T-helper 1 cell treated with Interleukin-12 subunit alpha and Interleukin-12 subunit beta and Interleukin-4 antibody, amounts not matched to agents 30 μg/mL and 1 μg/mL, for 36 hours (primary cell): ENCODE measurements around the gene IL1B.
"Not testable (repeated sequence)": the region's sequence is repeated elsewhere in the genome, so short reads cannot be mapped to it uniquely, and the experiment has no call there.

Experiments used
- H3K27ac Mint-ChIP-seq: one replicate; pipeline ENCODE4 v1.8.0; 2021; ENCODE audit warnings: mild to moderate bottlenecking, mixed read lengths
- H3K27me3 Mint-ChIP-seq: one replicate; pipeline ENCODE4 v1.8.0; 2021; ENCODE audit warnings: low read depth, mixed read lengths
- H3K36me3 Mint-ChIP-seq: one replicate; pipeline ENCODE4 v1.8.0; 2021; ENCODE audit warnings: low read depth, mixed read lengths
- H3K4me1 Mint-ChIP-seq: one replicate; pipeline ENCODE4 v1.8.0; 2021; ENCODE audit warnings: low read depth, mixed read lengths
- H3K4me3 Mint-ChIP-seq: one replicate; pipeline ENCODE4 v1.8.0; 2021; ENCODE audit warnings: mild to moderate bottlenecking, moderate library complexity, mixed read lengths
- H3K9me3 Mint-ChIP-seq: one replicate; pipeline ENCODE4 v1.8.0; 2021; ENCODE audit warnings: mixed read lengths

The IL1B gene

GRCh38 chr2:112839407-112840067 lies 3.0 kb upstream of the IL1B start:
- Mint-ChIP-seq H3K4me1 (peaks cover 7% of the 10 kb centered on the region), H3K27me3 (peaks cover 50% of the 10 kb centered on the region), H3K4me3 (no peak overlapping the region), H3K9me3 (no peaks in the 10 kb centered on the region), H3K27ac (no peak overlapping the region), H3K36me3 (no peaks in the 10 kb centered on the region)

GRCh38 chr2:112836163-112836560 lies 417 bp downstream of the IL1B start:
- Mint-ChIP-seq H3K27ac (no peak overlapping the region), H3K36me3 (no peaks in the 10 kb centered on the region), H3K4me1 (peaks cover 7% of the 10 kb centered on the region), H3K27me3 (peaks cover 39% of the 10 kb centered on the region), H3K9me3 (no peaks in the 10 kb centered on the region), H3K4me3 (no peak overlapping the region)

GRCh38 chr2:112835536-112836162 lies 930 bp downstream of the IL1B start:
- peaks cover 38% of the 10 kb centered on the region for H3K27me3 Mint-ChIP-seq
- H3K9me3 Mint-ChIP-seq, result no peaks in the 10 kb centered on the region
- H3K36me3 Mint-ChIP-seq, result no peaks in the 10 kb centered on the region
- H3K4me1 Mint-ChIP-seq, result peaks cover 7% of the 10 kb centered on the region
- H3K27ac Mint-ChIP-seq, result no peak overlapping the region
- no peak overlapping the region for H3K4me3 Mint-ChIP-seq

GRCh38 chr2:112835061-112835501 lies 1.5 kb downstream of the IL1B start:
- Mint-ChIP-seq H3K4me1 (peaks cover 7% of the 10 kb centered on the region), H3K27me3 (peaks cover 32% of the 10 kb centered on the region), H3K27ac (no peak overlapping the region), H3K36me3 (no peaks in the 10 kb centered on the region), H3K4me3 (no peak overlapping the region), H3K9me3 (no peaks in the 10 kb centered on the region)

GRCh38 chr2:112834396-112835037 lies 2.1 kb downstream of the IL1B start:
- H3K27me3 Mint-ChIP-seq, result peaks cover 29% of the 10 kb centered on the region
- no peak overlapping the region for H3K4me3 Mint-ChIP-seq
- no peak overlapping the region for H3K27ac Mint-ChIP-seq
- H3K9me3 Mint-ChIP-seq, result no peaks in the 10 kb centered on the region
- H3K36me3 Mint-ChIP-seq, result no peaks in the 10 kb centered on the region
- peaks cover 7% of the 10 kb centered on the region for H3K4me1 Mint-ChIP-seq

- H3K27ac Mint-ChIP-seq, result no peak overlapping the region
- no peaks in the 10 kb centered on the region for H3K9me3 Mint-ChIP-seq
- peaks cover 23% of the 10 kb centered on the region for H3K27me3 Mint-ChIP-seq
- H3K4me1 Mint-ChIP-seq, result peaks cover 4% of the 10 kb centered on the region
- H3K4me3 Mint-ChIP-seq, result no peak overlapping the region
- no peaks in the 10 kb centered on the region for H3K36me3 Mint-ChIP-seq
These were observed 2.6 kb downstream of the IL1B start for GRCh38 chr2:112833976-112834375.

- not testable (repeated sequence) for H3K27ac Mint-ChIP-seq, H3K36me3 Mint-ChIP-seq, H3K9me3 Mint-ChIP-seq, H3K4me1 Mint-ChIP-seq, H3K4me3 Mint-ChIP-seq
- H3K27me3 Mint-ChIP-seq, result peaks cover 19% of the 10 kb centered on the region
These were observed 3.0 kb downstream of the IL1B start for GRCh38 chr2:112833639-112833931.

- no peaks in the 10 kb centered on the region for H3K36me3 Mint-ChIP-seq
- H3K9me3 Mint-ChIP-seq, result no peaks in the 10 kb centered on the region
- peaks cover 2% of the 10 kb centered on the region for H3K4me1 Mint-ChIP-seq
- no peak overlapping the region for H3K4me3 Mint-ChIP-seq
- H3K27ac Mint-ChIP-seq, result no peak overlapping the region
- peaks cover 17% of the 10 kb centered on the region for H3K27me3 Mint-ChIP-seq
These were observed 3.5 kb downstream of the IL1B start for GRCh38 chr2:112832841-112833638.

- no peaks in the 10 kb centered on the region for H3K36me3 Mint-ChIP-seq
- H3K27ac Mint-ChIP-seq, result no peak overlapping the region
- peaks cover 2% of the 10 kb centered on the region for H3K4me1 Mint-ChIP-seq
- no peaks in the 10 kb centered on the region for H3K9me3 Mint-ChIP-seq
- H3K27me3 Mint-ChIP-seq, result peaks cover 20% of the 10 kb centered on the region
- H3K4me3 Mint-ChIP-seq, result no peak overlapping the region
These were observed 4.4 kb downstream of the IL1B start for GRCh38 chr2:112831946-112832840.

GRCh38 chr2:112831513-112831845 lies 5.1 kb downstream of the IL1B start:
- Mint-ChIP-seq H3K4me3 (no peak overlapping the region), H3K27ac (no peak overlapping the region), H3K27me3 (peaks cover 21% of the 10 kb centered on the region), H3K9me3 (no peaks in the 10 kb centered on the region), H3K4me1 (peaks cover 2% of the 10 kb centered on the region), H3K36me3 (peaks cover 2% of the 10 kb centered on the region)

GRCh38 chr2:112830682-112831512 lies 5.7 kb downstream of the IL1B start:
- Mint-ChIP-seq H3K4me1 (peaks cover 2% of the 10 kb centered on the region), H3K27ac (no peak overlapping the region)

GRCh38 chr2:112829961-112830681 lies 6.5 kb downstream of the IL1B start:
- Mint-ChIP-seq H3K36me3 (peaks cover 2% of the 10 kb centered on the region), H3K4me3 (no peak overlapping the region), H3K4me1 (peaks cover 2% of the 10 kb centered on the region), H3K27me3 (peaks cover 12% of the 10 kb centered on the region), H3K9me3 (no peaks in the 10 kb centered on the region), H3K27ac (no peak overlapping the region)

More at GRCh38 chr2:112830682-112831512, 5.7 kb downstream of the IL1B start:
- peaks cover 2% of the 10 kb centered on the region for H3K36me3 Mint-ChIP-seq
- peaks cover 17% of the 10 kb centered on the region for H3K27me3 Mint-ChIP-seq
- H3K9me3 Mint-ChIP-seq, result no peaks in the 10 kb centered on the region
- no peak overlapping the region for H3K4me3 Mint-ChIP-seq
